GM12892 (cell line): ENCODE results near the gene ELAPOR1.

Experiments used
- POLR2A ChIP-seq: IDR thresholded peaks from 2 replicates; pipeline ENCODE4 v1.6.1; 2011; ENCODE audit warnings: low read depth, low read length, control low read depth
- POLR2AphosphoS5 ChIP-seq: IDR thresholded peaks from 2 replicates; pipeline ENCODE4 v1.6.1; 2011; ENCODE audit warnings: low read depth, low read length, control low read depth

DNA sequence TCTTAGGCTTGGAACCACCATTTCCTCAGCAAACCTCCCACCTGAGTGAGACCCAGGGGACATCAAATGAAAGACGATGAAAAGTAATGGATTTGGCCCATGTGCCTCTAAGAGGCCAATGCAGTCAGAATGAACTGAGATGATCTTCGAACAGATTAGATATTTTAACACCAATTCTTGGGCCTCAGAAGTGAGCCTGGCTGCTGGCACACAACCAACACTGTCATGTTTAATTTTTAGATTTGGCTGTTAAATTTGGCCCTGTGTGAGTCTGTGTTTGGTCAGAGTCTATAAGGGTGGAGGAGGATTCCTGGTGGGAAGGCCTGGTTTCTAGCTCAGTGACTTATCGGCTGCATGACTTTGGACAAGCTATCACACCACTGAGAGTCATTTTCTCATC is 45.4 kb downstream of the ELAPOR1 start:
- TF ChIP-seq POLR2A = no peak
- no peak for TF ChIP-seq POLR2AphosphoS5
